Measurements from ENCODE around the gene PDZK1IP1.

- no peak for TF ChIP-seq CTCF (IDR thresholded peaks at IDR 0.05)
- TF ChIP-seq ZFX (IDR thresholded peaks at IDR 0.05; ENCODE audit: borderline replicate concordance) = no peak
Measured at GRCh38 chr1:47215713-47216112, 25.9 kb upstream of the PDZK1IP1 start.

All from 22Rv1 (cell line).